Amniotic epithelial cell (primary cell): ENCODE results near the gene CREBRF.
"Not testable (repeated sequence)": the region's sequence is repeated elsewhere in the genome, so short reads cannot be mapped to it uniquely, and the experiment has no call there.

Experiments
- DNase-seq: peaks from one replicate; pipeline ENCODE4 v3.0.0-alpha.2; 2010; ENCODE audit warnings: low read depth

The CREBRF gene

GRCh38 chr5:173090639-173091038, 34.5 kb downstream of the CREBRF start:
- no peak for DNase-seq

GRCh38 chr5:173091981-173092380, 35.8 kb downstream of the CREBRF start:
- no peak for DNase-seq

DNA sequence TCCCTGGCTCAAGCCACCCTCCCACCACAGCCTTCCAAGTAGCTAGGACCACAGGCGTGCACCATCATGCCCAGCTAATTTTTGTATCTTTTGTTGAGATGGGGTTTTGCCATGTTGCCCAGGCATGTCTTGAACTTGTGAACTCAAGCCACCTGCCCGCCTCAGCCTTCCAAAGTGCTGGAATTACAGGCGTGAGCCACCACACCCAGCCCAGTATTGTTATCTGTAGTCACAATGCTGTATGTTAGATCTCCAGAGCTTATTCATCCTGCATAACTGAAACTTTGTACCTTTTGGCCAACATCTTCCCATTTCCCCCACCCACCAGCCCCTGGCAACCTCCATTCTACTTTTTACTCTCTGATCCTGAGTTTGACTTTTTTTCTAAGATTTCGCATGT, 37.5 kb downstream of the CREBRF start:
- no peak for DNase-seq

DNA sequence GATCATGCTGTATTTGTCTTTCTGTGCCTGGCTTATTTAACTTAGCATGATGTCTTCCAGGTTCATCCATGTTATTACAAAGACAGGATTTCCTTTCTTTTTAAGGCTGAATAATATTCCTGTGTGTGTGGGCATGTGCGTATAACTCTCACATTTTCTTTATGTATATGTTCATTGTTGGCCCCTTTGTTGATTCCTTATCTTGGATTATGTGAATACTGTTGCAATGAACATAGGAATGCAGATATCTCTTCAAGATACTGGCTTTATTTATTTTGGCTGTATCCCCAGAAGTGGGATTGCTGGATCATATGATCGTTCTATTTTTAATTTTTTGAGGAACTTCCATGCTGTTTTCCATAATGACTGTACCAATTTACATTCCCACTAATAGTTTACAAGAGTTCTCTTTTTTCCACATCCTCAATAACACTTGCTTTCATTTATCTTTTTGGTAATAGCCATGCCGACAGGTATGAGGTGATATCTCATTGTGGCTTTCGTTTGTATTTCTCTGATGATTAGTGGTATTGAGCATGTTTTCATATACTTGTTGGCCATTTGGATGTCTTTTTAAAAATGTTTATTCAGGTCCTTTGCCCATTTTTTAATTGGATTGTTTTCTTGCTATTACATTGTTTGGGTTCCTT, 38.0 kb downstream of the CREBRF start:
- peak; percentile 90 for DNase-seq

DNA sequence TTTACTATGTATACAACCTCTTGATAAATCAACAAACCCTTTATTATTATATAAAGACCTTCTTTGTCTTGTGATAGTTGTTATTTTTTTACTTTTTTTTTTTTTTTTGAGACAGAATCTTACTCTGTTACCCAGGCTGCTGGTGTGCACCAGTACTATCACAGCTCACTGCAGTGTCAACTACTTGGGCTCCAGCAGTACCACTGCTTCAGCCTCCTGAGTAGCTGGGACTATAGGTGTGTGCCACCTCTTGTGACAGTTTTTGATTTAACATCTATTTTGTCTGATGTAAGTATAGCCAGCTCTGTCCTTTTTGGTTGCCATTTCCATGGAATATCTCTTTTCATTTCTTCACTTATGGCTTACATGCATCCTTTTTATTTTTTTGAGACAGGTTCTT, 42.6 kb downstream of the CREBRF start:
- DNase-seq = no peak

DNA sequence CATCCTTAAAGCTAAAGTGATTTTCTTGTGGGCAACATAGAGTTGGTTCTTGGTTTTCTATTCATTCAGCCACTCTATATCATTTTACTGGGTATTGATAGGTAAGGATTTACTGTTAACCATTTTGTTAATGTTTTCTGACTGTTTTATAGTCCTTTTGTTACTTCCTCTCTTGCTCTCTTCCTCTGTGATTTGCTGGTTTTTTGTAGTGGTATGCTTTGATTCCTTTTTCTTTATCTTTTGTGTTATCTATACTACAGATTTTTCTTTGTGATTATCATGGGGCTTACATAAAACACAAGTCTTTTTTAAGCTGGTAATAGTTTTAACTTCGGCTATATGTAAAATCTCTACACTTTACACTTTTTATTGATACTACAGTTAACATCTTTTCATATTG, 43.3 kb downstream of the CREBRF start:
- DNase-seq = no peak

GRCh38 chr5:173101245-173101644, 45.1 kb downstream of the CREBRF start:
- no peak for DNase-seq

DNA sequence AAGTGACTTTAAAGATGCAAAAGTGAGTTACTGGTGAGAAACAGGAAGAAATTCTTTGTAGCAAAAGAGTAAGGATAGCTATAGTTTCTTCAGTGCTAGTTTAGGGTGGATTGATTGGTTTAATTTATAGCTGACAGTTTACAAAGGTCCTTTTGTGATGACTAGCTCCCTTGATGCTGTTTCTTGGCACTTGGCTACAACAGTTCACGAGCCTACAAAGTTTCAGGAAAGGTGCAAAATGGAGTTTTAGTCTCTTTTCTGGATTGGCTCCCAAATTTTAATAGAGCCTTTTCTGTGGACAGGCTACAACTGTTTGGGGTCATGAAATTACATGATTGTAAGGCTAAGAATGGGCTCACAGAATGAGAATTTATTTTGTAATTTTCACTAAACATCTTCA, 47.3 kb downstream of the CREBRF start:
- no peak for DNase-seq

GRCh38 chr5:173108914-173109313, 52.8 kb downstream of the CREBRF start:
- DNase-seq = no peak

DNA sequence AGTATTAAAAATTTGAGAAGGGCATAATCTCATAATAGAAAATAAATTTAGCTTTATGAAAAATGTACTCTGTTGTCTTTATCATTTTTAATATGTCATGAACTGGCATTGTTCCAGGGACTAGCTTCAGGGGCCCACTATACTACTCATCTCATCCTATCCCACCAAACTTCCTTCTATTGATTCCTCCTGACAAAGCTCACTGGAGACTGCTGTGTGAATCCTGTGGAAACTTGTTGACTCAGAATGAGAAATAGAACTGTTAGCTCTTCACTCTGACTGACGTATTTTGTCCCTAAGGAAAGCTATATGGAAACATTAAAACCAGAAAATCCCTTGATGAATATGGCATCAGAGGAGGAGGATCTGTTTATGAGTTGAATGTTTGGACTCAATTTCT, 58.4 kb downstream of the CREBRF start:
- DNase-seq = no peak

DNA sequence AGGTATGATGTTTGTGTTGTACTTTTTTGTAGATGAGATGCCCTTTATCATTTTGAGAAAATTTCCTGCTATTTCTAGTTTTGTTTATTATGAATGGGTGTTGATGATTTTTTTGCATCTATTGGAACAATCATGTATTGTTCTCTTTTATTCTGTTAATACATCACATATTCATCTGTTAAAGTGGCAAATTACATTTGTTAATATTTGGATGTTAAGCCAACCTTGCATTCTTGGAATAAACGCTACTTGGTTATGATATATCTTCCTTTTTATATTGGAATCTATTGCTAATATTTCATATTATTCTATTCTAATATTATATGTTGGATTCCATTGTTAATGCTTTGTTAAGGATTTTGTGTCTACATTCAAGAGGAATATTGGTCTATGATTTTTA, 63.6 kb downstream of the CREBRF start:
- DNase-seq = no peak

DNA sequence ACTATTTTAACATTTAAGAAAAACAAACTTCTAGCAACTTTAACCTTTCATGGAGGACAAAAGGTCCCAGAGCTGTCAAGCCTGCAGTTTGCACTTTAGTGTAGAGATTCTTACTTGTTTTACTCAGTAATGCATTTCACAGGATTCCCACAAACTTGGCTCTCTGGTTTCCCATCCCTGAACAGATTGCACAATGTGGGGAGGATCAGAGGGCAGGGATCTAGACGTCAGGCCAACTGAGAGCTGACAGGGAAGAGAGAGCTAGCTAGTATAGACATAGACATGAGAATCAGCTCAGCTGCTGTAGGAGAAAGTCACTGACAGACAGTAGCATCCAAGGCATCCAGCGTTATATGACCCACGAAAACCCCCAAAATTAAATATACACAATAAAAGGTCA, 67.3 kb downstream of the CREBRF start:
- DNase-seq = peak; percentile 94

DNA sequence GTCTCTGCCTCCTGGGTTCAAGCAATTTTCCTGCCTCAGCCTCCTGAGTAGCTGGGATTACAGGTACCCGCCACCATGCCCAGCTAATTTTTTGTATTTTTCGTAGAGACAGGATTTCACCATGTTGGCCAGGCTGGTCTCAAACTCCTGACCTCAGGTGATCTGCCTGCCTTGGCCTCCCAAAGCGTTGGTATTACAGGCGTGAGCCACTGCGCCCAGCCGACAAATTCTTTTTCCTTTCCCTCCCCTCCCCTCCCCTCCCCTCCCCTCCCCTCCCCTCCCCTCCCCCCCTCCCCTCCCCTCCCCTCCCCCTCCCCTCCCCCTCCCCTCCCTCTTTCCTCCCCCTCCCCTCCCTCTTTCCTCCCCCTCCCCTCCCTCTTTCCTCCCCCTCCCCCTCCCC, 76.0 kb downstream of the CREBRF start:
- DNase-seq = not testable (repeated sequence)

- peak; percentile 35 for DNase-seq
Observed at GRCh38 chr5:173138707-173139106, 82.6 kb downstream of the CREBRF start.

DNA sequence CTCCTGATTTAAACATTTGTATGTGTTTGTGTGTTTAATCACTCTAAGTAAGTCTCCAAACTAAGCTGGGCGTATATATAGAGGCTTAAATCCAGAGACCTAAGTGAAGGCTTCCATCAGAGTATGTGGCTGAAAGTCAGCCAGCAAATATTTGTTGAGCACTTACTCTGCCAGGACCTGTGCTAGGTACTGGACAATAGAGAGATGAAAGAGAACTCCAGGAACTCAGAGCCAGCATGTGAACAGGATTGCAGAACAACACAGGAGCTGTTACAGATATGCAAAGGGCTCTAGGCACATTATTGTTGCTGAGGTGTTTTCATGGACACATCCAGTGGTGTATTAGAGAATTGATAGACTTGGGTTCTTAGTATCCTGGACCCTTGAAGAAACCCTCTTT, 83.5 kb downstream of the CREBRF start:
- no peak for DNase-seq

DNA sequence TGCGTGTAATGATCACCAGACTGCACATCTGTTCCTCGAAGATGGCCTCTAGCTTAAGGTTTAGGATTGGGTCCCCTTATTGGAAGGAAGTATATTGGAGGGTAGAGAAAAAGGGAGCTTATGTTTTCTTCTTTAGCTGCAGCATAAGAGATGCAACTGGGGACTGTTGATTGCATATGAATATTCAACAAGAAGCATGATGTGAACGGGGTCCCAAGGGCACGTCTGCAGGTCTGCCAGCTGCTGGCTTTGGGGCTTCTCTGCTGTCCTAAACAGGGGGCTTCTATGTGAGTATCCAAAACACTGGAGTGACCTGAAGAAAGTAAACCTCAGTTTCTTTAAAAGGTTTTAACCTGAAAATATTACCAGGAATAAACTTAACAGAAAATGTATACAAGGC, 84.6 kb downstream of the CREBRF start:
- no peak for DNase-seq

DNA sequence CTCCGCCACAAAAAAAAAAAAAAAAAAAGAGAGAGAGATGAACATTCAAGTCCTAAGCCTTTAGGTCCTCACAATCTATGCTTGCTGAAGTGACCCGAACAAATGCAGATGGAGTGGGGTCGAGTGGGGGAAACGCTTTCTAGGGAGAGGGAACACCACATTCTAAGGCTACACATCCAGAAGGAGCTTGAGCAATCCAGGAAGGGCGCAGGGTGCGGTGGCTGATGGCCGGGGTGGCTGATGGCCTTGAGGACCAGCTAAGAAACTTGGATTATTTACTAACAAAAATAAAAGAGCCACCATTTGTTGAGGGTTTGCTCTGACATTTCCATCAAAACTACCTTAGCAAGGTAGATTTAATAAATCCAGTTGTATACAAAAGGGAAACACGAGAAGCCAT, 87.4 kb downstream of the CREBRF start:
- no peak for DNase-seq

GRCh38 chr5:173144200-173145176, 88.3 kb downstream of the CREBRF start, which contains the start of gene BNIP1:
Gene BNIP1 (plus strand): TSS chr5:173144531. CDS start chr5:173144546, 15 bp downstream.
- DNase-seq = peak; percentile 91

DNA sequence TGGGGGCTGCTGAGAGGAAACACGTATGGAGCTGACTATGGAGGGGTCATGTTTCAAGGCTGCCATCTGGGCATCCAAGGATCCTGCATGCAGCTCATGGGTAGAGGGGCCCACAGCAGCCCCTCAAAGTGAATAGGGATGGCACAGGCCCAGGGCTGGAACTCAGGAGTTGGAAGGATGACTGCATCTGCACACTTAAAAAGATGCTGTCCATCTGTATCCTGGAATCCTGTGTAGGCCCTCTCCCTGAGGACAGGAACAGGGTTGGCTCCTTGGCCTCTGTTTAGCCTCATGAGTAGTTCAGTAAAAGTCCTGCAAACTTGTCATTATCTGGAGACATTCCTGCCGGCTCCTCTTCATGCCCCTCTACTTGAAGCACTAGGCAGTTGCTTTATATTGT, 92.2 kb downstream of the CREBRF start:
- no peak for DNase-seq

DNA sequence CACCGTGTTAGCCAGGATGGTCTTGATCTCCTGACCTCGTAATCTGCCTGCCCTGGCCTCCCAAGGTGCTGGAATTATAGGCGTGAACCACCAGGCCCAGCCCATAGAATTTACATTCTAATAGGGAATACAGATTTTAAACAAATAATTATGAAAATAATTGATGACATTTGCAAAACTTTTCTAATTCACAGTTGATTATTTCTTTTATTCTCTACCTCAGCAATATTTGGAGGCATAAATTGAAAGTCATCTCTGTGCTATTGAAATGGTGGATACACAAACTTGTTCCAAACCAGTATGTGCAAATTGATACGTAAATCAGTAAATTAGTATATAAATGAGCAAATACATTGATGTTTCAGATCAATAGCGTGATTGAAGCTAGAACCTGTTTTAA, 96.4 kb downstream of the CREBRF start:
- DNase-seq = no peak

- DNase-seq = no peak
Observed at GRCh38 chr5:173153842-173154241, 97.7 kb downstream of the CREBRF start.

GRCh38 chr5:173154619-173155018, 98.5 kb downstream of the CREBRF start:
- not testable (repeated sequence) for DNase-seq

- DNase-seq = no peak
Observed at GRCh38 chr5:173155912-173156311, 99.8 kb downstream of the CREBRF start.
